Measurements from ENCODE around the gene KCNK17.
"Not testable (repeated sequence)": the region's sequence is repeated elsewhere in the genome, so short reads cannot be mapped to it uniquely, and the experiment has no call there.

The KCNK17 gene

GRCh38 chr6:39301606-39302005 lies 12.6 kb downstream of the KCNK17 start:
- DNase-seq, result no peak

DNA sequence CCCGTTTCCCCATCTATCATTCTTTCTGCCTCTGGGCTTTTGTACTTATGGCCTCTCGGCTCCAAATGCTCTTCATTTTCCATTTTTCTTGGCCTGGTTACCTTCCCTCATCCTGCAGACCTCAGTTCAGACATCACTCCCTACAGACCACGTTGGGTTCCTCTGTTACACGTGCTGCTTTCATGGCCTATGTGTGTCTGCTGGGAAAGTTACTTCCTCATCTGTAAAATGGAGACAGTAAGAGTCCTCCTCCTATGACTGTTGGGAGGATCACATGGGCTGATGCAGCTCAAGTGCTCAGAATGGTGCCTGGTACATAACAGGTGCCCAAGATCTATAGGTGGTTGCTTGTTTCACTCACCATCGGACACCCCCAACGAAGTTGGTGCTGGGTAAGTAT lies 13.5 kb downstream of the KCNK17 start:
- no peak for DNase-seq

GRCh38 chr6:39298061-39298460 lies 16.2 kb downstream of the KCNK17 start:
- no peak for DNase-seq

- no peak for DNase-seq
Observed at GRCh38 chr6:39296745-39297640, 17.2 kb downstream of the KCNK17 start.

DNA sequence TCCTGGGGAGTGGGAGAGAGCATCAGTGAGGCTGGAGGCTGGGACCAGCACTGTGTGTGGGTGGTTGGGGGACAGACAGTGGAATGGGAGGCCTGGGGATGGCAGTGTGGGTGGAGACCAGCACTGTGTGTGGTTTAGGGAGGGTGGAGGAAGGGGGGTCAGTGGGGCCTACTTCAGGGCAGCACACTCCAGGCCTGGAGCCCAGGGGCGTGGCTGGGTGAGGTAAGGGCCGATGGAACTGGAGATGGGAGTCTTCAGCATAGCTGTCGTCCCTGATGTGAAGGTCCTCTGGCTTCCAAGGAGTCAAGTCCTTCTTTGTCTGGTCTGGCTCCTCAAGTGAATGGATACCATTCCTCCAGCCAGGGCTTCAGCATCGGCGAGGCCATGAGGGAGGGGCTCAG lies 18.6 kb downstream of the KCNK17 start:
- no peak for DNase-seq

GRCh38 chr6:39294899-39295298 lies 19.3 kb downstream of the KCNK17 start:
- DNase-seq, result no peak

DNA sequence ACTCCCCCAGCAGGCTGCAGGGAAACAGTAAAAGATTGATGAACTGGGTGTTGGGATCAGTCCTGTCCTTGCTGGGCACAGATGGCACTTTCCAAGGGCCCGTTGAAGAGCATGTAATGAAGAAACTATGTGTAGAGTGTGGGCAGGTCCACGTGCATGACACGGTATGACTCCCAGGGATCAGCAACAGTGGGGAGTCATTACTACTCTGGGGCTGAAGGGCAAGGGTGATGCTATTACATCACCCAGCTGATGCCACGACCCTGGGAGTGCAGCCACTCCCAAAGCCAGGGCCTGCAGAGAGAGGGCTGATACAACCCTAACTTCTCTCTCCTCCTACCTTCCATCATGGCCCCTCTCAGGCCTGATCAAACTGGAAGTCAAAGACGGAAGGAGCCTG lies 20.1 kb downstream of the KCNK17 start:
- DNase-seq, result no peak

GRCh38 chr6:39292637-39293036 lies 21.6 kb downstream of the KCNK17 start:
- no peak for DNase-seq

DNA sequence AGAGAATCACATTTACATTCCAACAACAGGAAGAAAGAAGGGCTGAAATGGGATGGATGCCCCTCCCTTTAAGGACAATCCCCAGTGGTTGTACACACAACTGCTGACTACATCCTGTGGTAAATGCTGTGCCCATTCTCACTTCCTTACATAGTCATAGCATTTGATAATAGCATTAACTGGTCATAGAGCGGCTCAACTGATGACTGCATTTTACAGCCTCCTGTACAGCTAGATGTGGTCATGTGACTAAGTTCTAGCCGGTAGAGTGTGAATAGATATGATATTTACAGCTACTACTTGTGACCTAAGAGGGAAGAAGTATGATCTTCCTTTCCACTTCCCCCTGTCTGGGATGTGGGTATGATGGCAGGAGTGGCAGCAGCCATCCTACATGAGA lies 24.7 kb downstream of the KCNK17 start:
- DNase-seq, result no peak

GRCh38 chr6:39287601-39288000 lies 26.6 kb downstream of the KCNK17 start:
- no peak for DNase-seq

DNA sequence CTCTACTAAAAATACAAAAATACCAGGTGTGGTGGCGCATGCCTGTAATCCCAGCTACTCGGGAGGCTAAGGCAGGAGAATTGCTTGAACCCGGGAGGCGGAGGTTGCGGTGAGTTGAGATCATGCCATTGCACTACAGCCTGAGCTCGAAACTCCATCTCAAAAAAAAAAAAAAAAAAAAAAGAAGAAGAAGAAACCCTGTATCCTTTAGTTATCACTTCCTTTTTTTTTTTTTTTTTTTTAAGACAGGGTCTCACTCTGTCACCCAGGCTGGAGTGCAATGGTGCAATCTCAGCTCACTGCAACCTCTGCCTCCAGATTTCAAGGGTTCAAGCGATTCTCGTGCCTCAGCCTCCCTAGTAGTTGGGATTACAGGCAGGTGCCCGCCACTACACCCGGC lies 27.6 kb downstream of the KCNK17 start:
- not testable (repeated sequence) for DNase-seq

GRCh38 chr6:39282774-39283173 lies 31.4 kb downstream of the KCNK17 start:
- no peak for DNase-seq

GRCh38 chr6:39281312-39281980 lies 32.8 kb downstream of the KCNK17 start:
- no peak for DNase-seq

GRCh38 chr6:39280247-39280731 lies 33.9 kb downstream of the KCNK17 start:
- DNase-seq, result no peak

DNA sequence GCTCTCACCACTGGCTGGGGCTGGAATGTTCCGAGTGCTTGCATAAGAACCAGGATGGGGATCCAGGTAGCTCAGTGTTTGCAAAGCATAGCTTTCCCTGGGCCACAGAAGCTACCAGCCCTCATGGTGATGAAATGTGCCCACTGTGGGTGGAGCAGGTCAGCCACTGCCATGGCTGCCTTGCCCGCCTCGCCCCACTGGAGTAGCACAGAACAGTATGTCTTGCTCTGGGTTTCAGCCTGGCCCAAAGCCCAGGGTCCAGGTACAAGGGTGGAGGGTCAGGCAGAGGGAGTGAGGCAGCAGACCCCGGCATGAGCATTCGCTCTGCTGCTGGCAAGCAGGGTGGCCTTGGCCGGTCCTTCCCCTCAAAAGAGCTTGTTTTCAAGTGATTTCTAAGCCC lies 34.7 kb downstream of the KCNK17 start:
- no peak for DNase-seq

DNA sequence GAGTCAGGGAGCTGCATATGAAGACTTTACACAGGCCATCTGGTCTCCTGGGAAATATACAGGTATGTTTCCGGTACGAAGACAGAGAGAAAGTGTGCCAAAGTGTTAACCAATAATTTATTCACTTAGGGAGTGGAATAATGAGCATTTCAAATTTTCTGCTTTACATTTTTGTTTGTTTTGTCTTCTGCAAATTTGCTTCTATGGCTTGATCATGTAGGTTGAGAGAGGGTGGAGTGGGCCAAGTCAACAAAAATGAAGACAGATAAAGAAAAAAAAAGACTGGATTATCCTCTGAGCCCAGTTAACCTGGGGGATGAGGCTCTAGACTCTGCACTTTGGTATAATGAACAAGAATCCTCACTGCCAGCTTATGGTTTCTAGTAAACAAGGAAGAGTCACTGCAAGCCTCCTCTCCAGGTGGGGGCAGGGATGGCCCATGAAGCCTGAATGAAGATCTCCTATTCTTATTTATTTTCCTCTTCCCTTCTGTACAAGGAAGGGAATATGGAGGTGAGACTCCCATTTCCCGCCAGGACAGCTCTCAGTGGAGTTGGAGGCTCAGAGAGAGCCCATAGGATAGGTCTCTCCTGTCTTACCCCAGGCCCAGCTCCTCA lies 37.7 kb downstream of the KCNK17 start:
- no peak for DNase-seq

DNA sequence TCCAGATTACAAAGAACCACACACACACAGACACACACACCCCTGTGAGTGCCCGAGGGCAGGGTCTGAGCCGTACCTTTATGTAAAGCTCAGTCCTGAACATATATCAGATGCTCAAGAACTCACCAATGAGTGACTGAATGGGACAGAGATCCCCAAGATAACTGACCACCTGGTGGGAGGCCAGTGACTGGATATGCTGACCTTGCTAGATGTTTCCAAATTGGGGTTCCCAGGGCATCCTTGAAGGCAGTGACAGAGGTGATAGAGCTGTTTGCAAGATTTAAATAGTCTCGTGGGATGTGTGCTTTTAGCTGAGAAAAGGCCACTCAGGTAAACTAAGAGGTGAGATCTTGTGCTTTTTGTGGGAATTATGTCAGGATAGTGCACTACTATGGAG lies 39.3 kb downstream of the KCNK17 start:
- DNase-seq, result no peak

DNA sequence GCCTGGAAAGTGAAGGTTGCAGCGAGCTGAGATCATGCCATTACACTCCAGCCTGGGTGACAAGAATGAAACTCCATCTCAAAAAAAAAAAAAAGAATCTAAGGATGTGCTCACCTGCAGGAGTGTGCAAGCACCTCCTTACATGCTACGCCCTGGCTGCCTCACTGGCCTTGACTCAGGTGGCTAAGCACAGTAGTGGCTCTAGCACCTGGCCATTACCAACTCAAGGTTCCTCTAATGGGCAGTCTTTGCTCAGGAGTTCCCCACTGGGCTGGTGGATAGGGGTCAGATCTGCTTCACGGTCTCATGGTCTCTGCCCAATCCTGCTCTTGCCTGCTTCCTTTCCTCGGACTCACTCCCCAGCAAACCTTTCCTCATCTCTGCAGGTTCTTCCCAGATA lies 39.7 kb downstream of the KCNK17 start:
- DNase-seq, result no peak

- no peak for DNase-seq
Observed at GRCh38 chr6:39273406-39273821, 40.8 kb downstream of the KCNK17 start.

GRCh38 chr6:39269961-39270360 lies 44.3 kb downstream of the KCNK17 start:
- DNase-seq, result no peak

DNA sequence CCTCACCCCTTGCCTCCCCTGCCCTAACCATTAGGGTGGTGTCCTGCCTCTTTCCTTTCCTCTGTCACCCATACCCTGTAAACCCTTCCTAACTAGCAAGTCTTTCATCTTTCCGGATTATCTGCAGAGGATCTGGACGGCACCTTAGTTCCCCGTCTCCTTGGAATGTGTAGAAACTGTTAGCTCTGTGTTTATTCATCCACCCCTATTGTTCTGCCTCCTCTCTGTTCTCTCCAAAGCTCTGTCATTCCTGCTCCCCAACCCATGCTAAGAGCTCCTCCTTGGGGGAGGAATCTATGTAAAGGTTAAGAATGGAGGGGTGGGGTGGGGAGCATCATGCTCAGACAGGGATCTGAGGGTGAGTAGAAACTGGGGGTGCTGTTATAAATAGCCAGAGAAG lies 45.5 kb downstream of the KCNK17 start:
- no peak for DNase-seq

- DNase-seq, result peak; percentile 84
Observed at GRCh38 chr6:39268171-39268570, 46.0 kb downstream of the KCNK17 start.

GRCh38 chr6:39266782-39267355 lies 47.4 kb downstream of the KCNK17 start:
- DNase-seq, result no peak

Measured in NCI-H2029 treated with DMSO at 0.1 percent for 48 hours (cell line).